ENCODE results near the gene KLHL29.

Gene KLHL29

DNA sequence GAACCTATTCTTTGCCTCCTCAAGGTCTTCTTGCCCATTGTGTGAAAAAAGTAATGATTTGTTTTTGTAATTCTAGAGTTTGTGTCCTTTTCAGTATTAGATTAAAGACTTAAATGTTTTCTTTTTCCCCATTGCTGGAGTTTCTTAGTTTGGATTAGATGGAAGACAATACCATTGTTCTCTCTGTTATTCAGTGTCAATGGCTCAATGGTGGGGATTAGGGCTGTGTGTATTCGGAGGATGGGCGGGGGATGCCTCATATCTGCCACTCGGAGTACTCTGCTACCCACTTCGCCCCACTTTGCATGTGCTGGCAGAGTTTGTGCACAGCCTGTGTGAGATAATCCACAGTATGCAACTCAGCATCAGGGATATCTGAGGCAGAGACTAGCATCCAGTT, 90.1 kb downstream of the KLHL29 start:
- no peak for DNase-seq (ENCODE audit: low read depth, low spot score)

DNA sequence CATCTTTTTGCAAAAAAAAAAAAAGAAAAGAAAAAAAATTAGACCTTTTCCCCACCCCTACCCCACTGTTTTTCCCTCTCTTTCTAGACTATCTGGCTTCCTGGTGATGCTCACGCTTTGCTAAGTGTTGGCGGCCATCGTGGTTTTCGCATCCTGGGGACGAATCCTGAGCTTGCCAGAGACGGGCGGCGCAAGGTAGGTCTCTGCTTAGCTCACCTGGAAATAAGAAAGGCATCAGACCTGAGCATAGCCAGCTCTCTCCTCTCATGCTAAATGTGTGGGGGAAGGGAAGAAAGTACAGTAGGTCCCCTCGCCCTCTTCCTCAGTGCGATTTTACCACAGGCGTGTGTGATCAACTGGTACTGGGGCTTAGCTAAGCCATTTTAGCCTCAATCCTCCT, 90.5 kb downstream of the KLHL29 start:
- DNase-seq (ENCODE audit: low read depth, low spot score): no peak

DNA sequence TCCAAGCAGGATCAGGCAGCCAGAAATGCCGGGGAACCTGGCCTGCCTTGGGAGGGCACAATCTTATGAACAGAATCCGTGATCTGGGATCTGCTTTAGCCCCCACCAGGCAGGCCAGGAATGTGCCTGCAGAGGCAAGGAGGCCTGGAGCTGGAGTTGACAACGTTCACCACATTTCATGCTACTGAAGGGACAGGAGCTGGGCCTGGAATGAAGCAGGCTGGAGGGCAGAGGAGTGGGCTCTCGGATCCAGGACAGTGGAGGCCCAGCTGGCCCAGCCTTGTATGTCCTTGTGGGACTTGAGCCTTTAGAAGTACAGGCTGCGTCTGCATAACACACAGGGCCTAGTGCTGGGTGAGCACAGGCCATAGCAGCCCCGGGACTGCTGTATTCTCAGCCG, 91.8 kb downstream of the KLHL29 start:
- DNase-seq (ENCODE audit: low read depth, low spot score): no peak

DNA sequence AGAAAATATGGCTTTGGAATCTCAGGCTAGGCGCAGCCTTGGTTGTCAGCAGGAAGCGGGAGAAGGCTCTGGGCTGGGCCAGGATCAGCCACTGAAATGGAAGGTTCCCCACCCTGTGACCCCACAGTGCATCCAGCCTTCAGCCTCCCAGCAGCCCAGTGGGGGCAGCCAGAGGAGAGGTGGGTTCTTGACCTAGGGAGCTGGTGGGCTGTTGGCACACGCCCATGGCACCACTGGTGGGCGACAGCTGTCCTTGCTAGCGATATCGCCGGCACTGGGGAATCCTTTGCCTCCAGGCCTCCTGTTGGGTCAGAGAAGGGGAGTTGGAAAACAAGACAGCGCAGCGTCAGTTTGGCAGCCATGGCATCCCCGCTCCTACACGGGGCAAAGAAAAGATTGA, 92.4 kb downstream of the KLHL29 start:
- DNase-seq (ENCODE audit: low read depth, low spot score): no peak

DNA sequence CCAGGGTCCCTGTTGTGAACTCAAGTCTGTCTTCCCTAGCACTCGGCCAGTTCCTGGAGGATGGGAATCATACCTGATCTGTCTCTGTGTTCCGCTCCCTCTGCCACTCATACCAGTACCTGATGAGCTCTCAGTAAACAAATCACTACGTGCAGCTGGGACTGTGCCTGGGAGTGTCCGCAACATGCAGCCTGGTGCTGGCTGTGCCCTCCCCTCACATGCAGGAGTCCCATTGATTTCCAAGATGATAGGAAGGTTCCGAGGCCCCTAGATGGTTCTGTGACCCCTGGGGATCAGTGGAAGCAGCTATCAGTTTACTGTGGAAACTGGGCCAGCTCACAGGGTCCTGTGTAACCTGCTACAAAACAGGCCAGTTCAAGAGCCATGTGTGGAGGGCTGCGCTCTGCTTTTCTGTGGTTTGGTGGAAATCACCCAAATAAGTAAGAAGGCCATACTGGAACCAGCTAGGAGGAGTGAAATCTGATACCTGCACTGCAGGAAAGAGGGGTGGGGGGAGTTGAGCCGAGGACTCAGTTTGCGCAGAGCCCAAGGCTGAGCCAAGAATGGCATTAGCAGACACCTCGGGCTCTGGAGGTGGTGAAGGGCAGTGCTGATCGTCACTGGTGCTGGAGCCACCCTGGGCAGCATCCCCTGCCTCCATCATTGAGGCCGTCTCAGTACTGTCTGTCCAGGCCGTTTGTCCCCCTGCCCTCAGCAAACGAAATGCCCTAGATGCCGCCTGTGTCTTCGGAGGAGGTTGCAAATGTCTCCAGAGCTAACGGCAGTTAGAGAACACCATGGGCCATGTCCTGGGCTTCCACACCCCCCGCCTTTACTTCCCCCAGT, 93.3 kb downstream of the KLHL29 start:
- DNase-seq (ENCODE audit: low read depth, low spot score): no peak

DNA sequence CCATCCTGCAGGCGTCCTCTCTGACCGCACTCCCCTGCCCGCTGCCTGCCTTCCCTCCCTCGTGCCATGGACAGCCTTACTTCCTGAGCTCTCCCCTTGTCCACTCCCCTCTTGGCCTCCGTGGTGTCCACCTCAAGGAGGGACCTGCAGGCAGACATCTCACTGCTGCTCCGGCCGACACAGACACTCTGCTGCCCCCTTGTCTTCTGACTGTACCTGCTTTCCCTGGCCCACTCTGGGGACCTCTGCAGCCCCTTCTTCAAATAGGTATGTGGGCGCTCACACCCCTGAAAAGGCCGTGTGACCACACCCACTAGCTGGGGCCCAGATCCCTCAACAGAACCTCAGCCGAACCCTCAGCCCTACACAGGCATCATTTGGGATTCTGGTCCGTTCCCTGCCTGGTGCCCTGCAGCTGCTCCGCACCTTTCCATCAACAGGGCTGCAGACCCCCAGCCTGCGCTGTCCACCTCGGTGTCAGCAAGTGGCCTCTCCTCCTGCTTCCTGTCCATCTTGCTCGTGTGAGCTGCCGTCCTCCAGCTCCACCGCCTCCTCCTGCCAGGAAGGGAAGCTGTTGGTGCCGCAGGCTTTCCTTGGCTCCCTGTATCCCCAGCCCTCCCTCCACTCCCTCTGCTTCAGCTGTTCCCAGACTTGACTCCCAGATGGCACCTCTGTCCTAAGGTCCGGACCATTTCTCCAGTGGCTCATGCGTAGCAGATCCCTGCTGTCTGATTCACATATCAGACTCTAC, 94.1 kb downstream of the KLHL29 start:
- no peak for DNase-seq (ENCODE audit: low read depth, low spot score)

DNA sequence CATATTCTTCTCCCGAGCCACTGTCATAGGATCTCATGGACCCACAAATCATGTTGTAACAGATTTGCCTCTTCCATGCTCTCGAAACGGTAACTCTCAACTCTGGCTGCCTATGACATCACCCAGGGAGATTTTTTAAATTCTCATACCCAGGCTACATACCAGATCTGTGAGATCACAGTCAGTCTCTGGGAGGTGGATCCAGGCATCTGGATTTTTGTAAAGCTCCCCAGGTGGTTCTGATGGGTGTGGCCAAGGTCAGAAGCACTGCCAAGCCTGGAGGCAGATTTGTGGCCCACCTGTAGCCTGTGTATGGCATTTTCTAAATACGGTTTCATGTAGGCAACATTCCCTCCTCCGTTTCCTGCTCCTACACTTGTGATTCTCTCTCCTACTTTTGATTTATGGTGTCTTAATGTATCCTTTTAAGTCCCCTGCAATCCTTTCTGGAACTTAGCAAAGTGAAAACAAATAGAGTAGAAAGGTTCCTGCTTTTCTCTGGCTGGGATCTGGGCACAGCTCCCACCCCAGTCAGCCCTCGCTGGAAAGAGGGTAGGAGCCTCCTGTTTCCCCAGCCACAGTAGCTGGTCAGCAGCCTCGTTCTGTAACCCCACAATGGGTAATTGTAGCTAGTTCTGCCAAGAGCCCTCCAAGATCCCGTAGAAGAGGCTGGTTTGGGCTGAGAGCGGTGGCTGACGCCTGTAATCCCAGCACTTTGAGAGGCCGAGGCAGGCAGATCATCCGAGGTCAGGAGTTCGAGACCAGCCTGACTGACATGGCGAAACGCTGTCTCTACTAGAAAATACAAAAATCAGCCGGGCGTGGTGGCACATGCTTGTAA, 96.2 kb downstream of the KLHL29 start:
- no peak for DNase-seq (ENCODE audit: low read depth, low spot score)

DNA sequence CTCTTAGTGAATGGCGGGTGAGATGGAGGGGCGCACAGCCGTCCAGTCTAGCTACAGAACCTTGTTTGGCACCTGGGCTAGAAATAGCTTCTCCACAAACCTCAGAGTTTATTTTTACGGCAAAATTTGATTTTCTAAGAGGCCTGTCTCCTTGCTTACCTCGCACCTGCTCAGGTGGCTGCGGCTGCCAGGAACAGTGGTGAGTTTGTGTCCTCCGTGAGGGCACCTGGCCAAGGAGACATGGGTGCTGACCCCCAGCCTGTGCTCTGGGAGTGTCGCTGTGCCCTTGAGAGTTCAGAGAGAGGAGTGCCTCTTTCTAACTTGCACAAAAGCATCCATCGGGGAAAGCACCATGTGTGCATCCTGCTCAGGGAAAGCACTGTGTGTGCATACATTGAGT, 97.2 kb downstream of the KLHL29 start:
- DNase-seq (ENCODE audit: low read depth, low spot score): no peak

DNA sequence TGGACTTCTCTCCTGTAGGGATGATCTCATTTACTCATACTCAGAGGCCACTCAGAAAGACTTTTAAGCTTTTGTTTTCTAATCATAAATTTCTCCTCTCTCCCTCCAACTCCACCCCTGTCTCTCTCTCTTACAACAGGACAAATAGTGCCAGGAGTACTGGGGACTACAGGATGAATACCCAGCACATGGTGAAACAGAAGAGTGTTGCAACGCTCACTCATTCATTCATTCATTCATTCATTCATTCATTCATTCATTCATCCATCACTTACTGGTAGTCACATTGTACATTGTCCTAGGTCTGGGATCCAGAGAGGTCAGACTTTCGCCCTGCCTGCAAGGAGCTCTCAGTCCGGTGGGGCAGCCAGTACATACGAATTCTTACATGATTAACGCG, 97.6 kb downstream of the KLHL29 start:
- DNase-seq (ENCODE audit: low read depth, low spot score): no peak

DNA sequence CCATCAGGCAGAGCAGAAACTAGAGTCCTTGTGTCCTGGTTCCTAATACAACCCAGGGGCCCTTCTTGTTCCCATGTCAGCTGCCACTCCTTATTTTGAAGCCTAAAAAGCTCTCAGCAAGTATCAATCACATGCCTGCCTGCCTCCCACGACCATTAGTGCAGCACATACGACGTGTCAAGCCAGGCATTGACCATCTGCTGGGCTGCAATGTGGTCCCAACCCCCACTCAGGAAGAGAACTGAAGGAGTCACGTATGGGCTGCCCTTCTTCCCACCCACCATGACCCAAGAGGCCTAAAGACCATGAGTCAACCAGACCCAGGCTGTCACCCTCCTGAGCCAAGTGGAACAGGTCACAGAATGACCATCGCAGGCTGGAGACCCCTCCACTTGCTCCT, 98.8 kb downstream of the KLHL29 start:
- no peak for DNase-seq (ENCODE audit: low read depth, low spot score)

DNA sequence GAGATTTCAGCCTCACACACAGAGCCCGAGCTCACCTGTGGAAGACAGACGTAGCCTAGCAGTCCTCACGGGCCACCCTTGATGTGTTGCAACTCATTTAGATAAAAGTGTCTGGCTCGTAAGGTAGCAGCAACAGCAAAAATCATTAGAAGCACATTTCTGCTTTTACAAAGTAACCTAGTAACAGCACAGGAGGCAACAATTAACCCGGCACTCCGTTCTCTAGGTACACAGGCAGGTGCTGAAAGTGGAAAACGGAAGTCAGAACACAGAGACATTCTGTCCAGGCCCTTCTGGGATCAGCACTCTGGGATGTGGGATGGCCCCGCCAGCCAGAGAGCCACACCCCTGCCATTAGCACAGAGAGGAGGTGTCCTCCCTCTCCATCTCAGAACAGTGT, 99.3 kb downstream of the KLHL29 start:
- DNase-seq (ENCODE audit: low read depth, low spot score): no peak

DNA sequence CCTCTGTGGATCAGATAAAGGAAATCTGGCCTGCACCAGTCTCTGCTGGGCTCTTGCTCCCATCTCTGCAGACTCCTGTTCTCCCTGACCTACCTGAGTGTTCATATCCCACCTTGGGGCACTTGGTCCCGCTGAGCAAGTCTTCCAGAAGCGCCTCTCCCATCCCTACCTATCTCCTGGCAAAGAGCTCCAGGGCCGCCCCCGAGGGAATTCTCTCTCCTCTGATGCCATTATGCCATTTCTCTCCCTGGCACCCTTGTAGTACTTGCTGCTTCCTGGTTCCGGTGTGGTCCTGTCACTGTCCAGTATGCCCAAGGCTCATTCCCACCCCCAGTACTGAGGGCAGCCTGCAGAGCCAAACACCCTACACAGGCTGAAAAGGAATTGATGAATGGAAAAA, 99.8 kb downstream of the KLHL29 start:
- DNase-seq (ENCODE audit: low read depth, low spot score): no peak

DNA sequence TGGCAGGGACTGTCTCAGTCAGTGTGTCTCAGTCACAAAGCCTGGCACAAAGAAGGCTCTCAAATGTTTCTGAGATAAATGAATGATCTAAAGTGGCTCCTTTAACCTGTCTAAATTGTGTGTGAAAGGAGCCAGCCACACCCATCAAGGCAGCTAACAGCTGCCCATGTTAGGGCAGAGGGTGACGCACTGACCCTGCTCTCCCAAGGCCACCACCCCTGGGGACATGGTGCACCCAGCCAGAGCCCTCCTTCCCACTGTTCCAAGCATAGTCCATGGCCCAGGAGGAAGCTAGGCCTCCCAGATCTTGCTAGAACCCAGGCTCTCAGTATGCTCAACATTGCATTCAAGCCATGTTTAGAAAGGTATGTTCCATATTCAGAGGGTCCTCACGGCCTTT, 100.3 kb downstream of the KLHL29 start:
- DNase-seq (ENCODE audit: low read depth, low spot score): no peak

DNA sequence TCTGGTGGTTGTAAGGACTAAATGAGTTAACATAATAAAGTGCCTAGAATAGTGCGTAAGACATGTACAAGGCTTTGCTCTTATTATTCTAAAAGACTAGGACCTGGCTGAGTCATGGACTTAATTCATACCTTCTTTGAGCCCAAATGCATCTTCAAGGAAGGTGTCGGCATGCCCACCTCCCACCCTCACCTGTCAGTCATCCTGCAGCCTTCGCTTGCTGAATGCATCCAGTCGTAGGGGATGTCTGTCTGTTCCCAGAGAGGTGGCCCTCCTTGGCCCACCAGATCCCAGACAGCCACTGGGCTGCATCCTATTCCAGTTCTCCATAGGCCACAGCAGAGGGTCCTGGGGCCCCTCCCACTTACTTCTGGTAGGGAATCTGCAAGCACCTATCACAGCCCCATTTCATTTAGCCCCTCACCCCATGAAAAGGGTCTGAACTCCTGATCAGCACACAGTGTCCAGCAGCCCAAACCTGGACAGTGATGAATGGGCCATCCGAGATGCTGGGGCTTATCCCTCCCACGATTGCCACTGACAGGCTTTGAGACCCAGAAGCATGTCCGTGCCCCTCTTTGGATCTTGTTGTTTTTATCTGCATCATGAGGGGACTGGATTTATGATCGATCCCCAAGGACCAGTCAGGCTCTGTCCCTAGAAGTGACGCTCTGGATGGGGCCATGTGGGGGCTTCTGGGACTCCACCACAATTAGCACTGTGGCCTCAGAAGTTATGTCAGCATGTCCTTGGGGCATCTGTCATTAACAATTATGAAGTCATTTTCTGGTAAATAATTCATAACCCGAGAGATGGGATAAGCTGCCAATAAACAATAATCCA, 101.1 kb downstream of the KLHL29 start:
- DNase-seq (ENCODE audit: low read depth, low spot score): no peak

DNA sequence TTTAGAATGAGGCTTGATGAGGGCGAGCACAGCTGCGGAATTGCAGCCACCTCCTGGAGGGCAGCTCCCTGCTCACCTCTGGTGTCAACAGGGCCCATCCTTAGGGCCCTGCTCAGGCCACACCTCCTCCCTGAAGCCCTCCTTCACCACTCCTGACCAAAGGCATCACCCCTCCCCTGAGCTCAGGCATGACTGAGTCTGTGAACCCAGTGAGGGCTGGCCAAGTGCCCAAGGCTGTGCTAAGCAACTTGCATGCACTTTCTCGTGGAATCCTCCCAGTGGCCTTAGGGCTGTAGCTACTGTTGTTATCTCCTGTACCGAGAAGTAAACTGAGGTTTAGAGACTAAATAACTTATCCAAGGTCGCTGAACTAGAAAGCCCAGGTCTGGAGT, 101.7 kb downstream of the KLHL29 start:
- no peak for DNase-seq (ENCODE audit: low read depth, low spot score)

DNA sequence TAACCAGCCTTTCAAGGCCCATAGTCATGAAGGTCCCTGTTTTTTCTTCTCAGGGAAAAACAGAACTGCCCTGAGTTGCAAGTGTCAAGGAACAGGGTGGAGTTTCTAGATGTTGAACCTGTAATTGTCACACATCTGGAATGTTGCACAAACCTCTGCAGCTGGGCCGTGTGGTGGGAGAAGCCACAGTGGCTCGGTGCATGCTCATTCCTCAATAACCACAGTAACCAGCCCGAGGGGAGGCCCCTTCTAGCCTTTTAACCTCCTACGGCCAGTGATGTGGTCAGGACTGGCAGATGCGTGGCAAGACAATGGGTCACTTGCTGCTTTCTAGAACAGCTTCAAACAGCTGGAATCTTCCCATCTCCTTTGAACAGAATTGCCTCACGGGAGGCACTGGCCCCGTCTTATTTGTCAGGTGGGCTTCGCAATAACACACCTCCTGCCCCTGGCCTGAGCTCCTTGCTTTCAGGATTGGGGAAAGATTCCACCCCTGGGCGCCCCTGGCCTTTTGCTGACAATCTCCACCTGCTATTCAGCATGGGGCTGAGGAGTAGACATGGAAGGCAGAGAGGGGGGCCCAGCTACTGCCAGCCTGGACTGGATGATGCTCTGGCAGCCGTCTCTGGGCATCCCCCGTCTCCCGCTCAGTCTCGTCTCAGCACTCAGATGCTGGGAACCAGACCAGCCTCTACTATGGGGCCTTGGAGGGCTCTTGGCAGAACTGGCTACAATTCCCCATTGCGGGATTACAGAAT, 102.9 kb downstream of the KLHL29 start:
- DNase-seq (ENCODE audit: low read depth, low spot score): no peak

DNA sequence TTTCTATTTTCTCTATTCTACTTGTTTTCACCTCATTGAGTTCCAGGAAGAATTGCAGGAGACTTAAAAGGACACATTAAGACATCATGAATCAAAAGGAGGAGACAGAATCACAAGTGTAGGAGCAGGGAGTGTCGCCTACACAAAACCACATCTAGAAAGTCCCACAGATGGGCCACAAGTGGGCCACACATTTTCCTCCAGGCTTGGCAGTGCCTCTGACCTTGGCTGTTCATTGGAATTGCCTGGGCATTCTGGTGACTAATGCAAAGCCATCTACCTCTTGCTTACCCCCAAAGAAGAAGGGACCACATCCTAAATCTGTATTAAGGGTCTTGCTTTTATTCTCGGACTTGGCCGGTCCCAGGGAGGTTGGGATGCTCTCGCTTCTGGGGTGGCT, 103.6 kb downstream of the KLHL29 start:
- DNase-seq (ENCODE audit: low read depth, low spot score): no peak

DNA sequence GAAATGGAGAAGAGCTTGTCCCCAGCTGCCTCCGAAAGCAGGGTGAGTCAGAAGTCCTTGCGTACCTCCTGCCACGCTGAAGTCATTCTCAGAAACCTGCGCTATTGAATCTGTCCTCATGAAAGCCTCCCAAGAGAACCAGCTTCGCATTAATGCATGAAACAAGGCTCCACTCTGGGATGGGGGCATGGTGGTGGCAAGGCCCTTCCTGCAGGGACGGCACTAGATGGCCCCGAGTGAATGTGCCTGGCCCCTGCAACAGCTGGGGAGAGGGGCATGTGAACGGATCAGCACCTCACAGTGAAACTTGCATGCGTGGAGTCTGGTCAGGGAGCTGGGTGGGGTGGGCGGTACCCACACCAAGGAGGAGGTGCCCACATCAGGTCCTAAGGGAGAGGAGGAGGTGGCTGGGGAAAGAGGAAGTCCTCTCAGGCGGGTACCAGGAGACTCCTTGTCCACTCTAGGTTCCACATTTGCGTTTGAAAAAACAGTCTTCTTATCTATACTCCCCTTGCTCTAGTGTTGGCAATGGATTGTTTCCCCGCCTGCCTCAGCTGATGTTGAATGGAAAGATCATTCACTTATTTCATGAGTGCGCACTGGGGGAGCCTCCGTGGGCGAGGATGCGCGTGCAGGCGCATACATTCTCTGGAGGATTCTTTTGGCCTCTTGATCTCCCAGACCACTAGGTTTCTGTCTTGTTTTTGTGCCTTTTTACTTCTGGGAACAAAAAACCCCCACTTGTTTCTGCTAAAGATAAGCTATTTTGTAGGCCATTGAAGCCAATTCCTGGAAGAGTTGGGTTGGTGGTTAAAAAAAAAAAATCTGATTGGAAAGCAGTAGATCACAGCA, 104.7 kb downstream of the KLHL29 start:
- DNase-seq (ENCODE audit: low read depth, low spot score): no peak

DNA sequence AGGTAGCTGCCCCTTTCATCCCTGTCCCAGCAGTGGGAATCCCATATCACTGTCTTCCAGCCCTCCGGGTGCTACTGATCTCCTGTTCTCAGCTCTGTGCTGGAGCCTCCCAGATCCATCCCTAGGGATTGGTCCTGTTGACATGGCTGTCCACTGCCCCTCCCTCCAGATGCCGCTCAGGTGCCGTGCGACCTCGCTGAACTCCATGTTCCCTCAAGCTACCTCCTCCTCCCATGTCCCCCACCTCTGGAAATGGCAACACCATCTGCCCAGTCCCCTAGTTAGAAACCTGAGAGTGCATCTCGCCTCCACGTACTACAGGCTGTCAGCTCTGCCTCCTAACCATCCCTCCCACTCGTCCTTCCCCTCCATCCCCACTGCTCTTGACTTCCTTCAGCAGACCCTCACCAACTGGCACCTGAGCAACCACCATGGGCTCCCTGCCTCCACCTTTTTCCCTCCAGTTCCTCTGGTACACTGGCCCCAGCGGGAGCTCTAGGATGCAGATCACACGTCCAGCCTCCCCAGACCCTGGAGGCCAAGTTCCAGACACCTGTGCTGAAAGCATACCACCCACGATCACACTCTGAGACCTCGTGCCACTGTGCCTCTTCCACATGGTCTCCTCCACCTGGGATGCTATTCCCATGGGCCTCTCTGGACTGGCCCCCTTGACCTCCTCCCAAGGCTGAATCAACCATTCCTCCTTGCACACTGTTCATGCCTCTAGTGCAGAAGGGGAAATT, 106.8 kb downstream of the KLHL29 start:
- DNase-seq (ENCODE audit: low read depth, low spot score): no peak
